Heart left ventricle (tissue), 16 donors: ENCODE results near the gene OLFM1. TPM values are rescaled to one million over a fixed set of nuclear protein-coding genes. Genes with fewer than 3 reads are reported as not detected.

ENCODE experiments used
- ATAC-seq, 4 donors: fragments of 200-7000 bp; cut with Tn5 transposase; one replicate each; pipeline ENCODE4 v1.9.1; 2020 to 2022; ENCODE audit warnings: moderate library complexity in 4 of 4, mild to moderate bottlenecking in 3 of 4, moderate number of reproducible peaks in 1 of 4
- DNase-seq, 5 donors: peaks; one replicate each; pipeline ENCODE4 v3.0.0-alpha.2; 2020
- H3K27ac ChIP-seq, 12 donors: fragments of 200-600 bp; sonication (generic) in 4 of 12; one replicate each; pipeline versions ENCODE4 v1.5.0 to v1.8.0; 2016 to 2022; ENCODE audit warnings: mild to moderate bottlenecking in 2 of 12
- H3K27me3 ChIP-seq, 9 donors: fragments of 200-600 bp; sonication (generic) in 2 of 9; one replicate each; pipeline versions ENCODE4 v1.5.1 to v1.8.0; 2016 to 2022; ENCODE audit warnings: mild to moderate bottlenecking in 3 of 9
- H3K36me3 ChIP-seq, 9 donors: fragments of 200-600 bp; sonication (generic) in 2 of 9; one replicate each; pipeline versions ENCODE4 v1.5.0 to v1.8.0; 2018 to 2022; ENCODE audit warnings: mild to moderate bottlenecking in 2 of 9
- H3K4me1 ChIP-seq, 12 donors: fragments of 200-600 bp; sonication (generic) in 4 of 12; one replicate each; pipeline versions ENCODE4 v1.5.0 to v1.8.0; 2016 to 2022; ENCODE audit warnings: mild to moderate bottlenecking in 3 of 12
- H3K4me3 ChIP-seq, 12 donors: fragments of 200-600 bp; sonication (generic) in 4 of 12; one replicate each; pipeline versions ENCODE4 v1.5.0 to v1.8.0; 2017 to 2022; ENCODE audit warnings: mild to moderate bottlenecking in 9 of 12, moderate library complexity in 4 of 12
- H3K9me3 ChIP-seq, 12 donors: fragments of 200-600 bp; sonication (generic) in 4 of 12; one replicate each; pipeline versions ENCODE4 v1.5.0 to v1.8.0; 2016 to 2022; ENCODE audit warnings: mild to moderate bottlenecking in 1 of 12
- POLR2A ChIP-seq, 2 donors: fragments of 450-650 bp; IDR thresholded peaks; one replicate each; pipeline ENCODE4 v1.6.1; 2017; ENCODE audit warnings: antibody characterized with exemption in 2 of 2, mild to moderate bottlenecking in 2 of 2, moderate library complexity in 2 of 2
- WGBS, 4 donors: extraction: QIAGEN DNeasy Blood & Tissue Kit in 2 of 4; methylation state at CpG; one replicate each; pipeline versions ENCODE4 v1.1.5 to v1.1.7; 2013 to 2018; 5-methylcytosine and 5-hydroxymethylcytosine counted together
- intact Hi-C, 10 donors: fragments of 100-400 bp; cut with DNase I; formaldehyde crosslinking; loops; one replicate each; pipeline versions ENCODE4 v1.11.1 to v1.14.2; 2022
- polyA plus RNA-seq, 2 donors: library from polyadenylated mRNA; stranded (reverse); fragments of 200-250 nt; gene quantifications; one replicate each; pipeline ENCODE4 v1.2.3, GENCODE V29; 2013
- total RNA-seq, 9 donors: library from RNA; depleted of rRNA in 2 of 9; stranded (reverse); fragments of >200 nt in 2 of 9; fragmentation: NEBNext Ultra II Directional in 3 of 9; extraction: Animal tissue kit (Norgen Biotek cat#: 25700) in 3 of 9; gene quantifications; one replicate each; pipeline versions ENCODE4 v1.1.0 to v1.2.4, GENCODE V29; 2016 to 2023
- TF ChIP-seq, protein P1 (sequence below), 12 donors: fragments of 200-600 bp; sonication (generic) in 4 of 12; IDR thresholded peaks; one replicate each; pipeline versions ENCODE4 v1.5.0 to v1.8.0; 2018 to 2022; ENCODE audit warnings: antibody characterized with exemption in 12 of 12, mild to moderate bottlenecking in 5 of 12
- donor health status: ischemic (EF 13 %, LVEDD 7.1; RV severe dilation, severe dysfunction).
- donor health status: healthy with polysubstance abuse.
- donor health status: DM: no; HTN: yes; CAD: no.
- donor health status: DM: no; HTN: no; CAD: no.
- donor health status: ischemic (EF 25% LVEDD 6.9; RV normal size, moderate dysfunction).
- donor health status: ischemic (EF 25% LVEDD 5.7; RV mildly dilated, moderate dysfunction).
- donor health status: healthy.
- donor health status: DM: yes; HTN: yes; CAD: no.
- donor health status: ischemic (EF 35%, LVEDD 5.7; RV mildly dilated, moderate dysfunction).
- donor health status: nonischemic (EF 11% LVEDD 7.7; RV severe dilation, severe dysfunction).
- donor health status: DM: yes; HTN: yes; CAD: no.
- donor health status: PGD.
- donor health status: ischemic (EF 29% LVEDD 5.4; RV normal size, mild dysfunction).
- donor health status: nonischemic (EF 23%, LVEDD 6.1; RV moderate dilation, normal function).

Gene OLFM1
- total and polyA plus RNA-seq, 11 donors, result 3.5 to 11.8 (median 8.1) TPM

DNA sequence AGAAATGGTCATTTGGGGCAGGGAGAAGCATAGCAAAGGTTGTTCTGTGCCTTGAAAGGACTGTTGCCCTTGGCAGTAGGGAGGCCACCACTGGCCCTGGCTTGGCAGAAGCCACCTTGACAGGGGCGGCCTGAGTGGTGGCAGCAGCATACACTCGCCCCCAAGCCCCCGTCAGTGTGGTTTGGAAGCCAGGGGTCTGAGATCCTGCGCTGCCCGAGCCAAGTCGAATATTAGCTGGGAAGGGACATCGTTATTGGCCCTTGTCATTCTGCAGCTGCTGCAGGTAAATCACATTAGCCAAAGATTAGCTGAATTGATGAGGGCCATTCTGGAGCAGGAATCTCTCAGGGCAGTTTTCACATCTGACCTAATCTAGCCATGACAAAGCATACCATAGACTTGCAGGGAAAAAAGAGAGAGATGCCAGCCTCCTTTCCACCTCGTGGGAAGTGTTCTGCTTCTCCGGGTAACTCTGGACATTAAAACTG, 9.0 kb downstream of the OLFM1 start:
- peaks cover 0 to 10% (median 0%) of the 10 kb centered on the region in 9 donors for H3K36me3 ChIP-seq
- no peak overlapping the region for H3K27ac ChIP-seq
- no peak for ATAC-seq
- no peaks in the 10 kb centered on the region for H3K4me1 ChIP-seq
- no peak overlapping the region for H3K4me3 ChIP-seq
- H3K9me3 ChIP-seq, result no peaks in the 10 kb centered on the region
- WGBS, 4 donors, result 88 to 92% (median 89%) methylated on average over 3 to 9 of the region's 9 CpGs
- DNase-seq, result peak in 1 of 5 donors; percentile 41
- TF ChIP-seq, protein P1, sequence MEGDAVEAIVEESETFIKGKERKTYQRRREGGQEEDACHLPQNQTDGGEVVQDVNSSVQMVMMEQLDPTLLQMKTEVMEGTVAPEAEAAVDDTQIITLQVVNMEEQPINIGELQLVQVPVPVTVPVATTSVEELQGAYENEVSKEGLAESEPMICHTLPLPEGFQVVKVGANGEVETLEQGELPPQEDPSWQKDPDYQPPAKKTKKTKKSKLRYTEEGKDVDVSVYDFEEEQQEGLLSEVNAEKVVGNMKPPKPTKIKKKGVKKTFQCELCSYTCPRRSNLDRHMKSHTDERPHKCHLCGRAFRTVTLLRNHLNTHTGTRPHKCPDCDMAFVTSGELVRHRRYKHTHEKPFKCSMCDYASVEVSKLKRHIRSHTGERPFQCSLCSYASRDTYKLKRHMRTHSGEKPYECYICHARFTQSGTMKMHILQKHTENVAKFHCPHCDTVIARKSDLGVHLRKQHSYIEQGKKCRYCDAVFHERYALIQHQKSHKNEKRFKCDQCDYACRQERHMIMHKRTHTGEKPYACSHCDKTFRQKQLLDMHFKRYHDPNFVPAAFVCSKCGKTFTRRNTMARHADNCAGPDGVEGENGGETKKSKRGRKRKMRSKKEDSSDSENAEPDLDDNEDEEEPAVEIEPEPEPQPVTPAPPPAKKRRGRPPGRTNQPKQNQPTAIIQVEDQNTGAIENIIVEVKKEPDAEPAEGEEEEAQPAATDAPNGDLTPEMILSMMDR (IDR thresholded peaks at IDR 0.05), result no peak
- no peak for TF ChIP-seq POLR2A (IDR thresholded peaks at IDR 0.05)
- intact Hi-C loops, result no loop called here
- peaks cover 0 to 10% (median 0%) of the 10 kb centered on the region in 9 donors for H3K27me3 ChIP-seq

DNA sequence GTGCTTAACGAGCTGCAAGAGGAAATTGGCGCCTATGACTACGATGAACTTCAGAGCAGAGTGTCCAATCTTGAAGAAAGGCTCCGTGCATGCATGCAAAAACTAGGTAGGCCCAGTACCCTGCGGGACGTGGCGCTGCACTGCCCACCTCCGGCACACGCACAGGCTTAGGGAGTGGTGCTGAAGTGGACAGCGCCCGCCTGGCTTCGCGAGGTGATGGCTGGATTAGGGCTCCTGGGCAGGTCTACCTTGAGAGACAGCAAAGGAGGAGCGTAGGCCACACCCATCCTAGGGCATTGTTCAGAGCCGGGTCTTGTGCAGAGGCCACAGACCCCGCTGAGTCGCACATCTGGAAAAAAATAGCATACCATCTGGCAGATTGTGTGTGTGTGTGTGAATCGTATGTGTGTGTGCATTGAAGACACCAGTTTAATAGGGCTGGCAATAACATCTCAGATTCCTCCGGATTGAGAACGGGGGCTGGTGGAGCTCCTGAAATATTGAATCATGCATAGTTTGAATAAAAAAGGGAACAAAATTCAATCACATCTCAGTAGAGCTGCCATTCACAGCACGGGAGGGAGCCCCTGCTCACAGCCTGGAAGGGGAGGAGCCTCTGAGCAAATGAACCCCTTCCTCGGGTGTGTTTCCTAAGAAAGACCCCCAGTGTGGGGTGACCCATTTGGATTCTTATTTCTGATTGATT, 11.1 kb downstream of the OLFM1 start:
- ATAC-seq (peak in 3 of 4 donors; percentile 37 to 49 (median 48)), DNase-seq (peak in 2 of 5 donors; percentile 46 to 54)
- WGBS, 4 donors, result 47 to 63% (median 55%) methylated on average over 22 of the region's 22 CpGs
- H3K27me3 ChIP-seq, result peaks cover 0 to 9% (median 0%) of the 10 kb centered on the region in 9 donors
- intact Hi-C loops, result no loop called here
- TF ChIP-seq, protein P1 (IDR thresholded peaks at IDR 0.05), result no peak
- no peak for TF ChIP-seq POLR2A (IDR thresholded peaks at IDR 0.05)
- peaks cover 0 to 10% (median 0%) of the 10 kb centered on the region in 9 donors for H3K36me3 ChIP-seq
- no peak overlapping the region for H3K27ac ChIP-seq
- H3K4me3 ChIP-seq, result no peak overlapping the region
- H3K9me3 ChIP-seq, result no peaks in the 10 kb centered on the region
- peaks cover 0 to 12% (median 7%) of the 10 kb centered on the region in 12 donors for H3K4me1 ChIP-seq

DNA sequence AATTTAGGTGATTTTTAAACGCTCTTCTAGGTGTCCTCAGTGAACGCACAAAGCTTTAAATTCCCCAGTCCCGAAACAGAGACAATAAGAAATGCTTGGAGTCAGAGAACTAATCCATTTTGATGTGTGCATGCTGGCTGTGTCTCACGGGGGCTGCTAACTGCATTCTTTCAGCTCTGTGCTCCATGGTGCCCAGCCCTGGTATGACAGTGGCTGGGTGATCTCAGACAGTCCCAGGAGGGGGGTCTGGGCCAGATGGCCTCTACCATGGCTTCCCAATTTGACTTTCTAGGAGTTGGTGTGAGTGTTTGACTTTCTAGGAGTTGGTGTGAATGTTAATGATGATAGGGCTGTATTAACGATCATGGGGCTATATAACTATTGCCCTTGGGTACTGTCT, 12.1 kb downstream of the OLFM1 start:
- ATAC-seq (no peak), DNase-seq (no peak)
- no peak overlapping the region for H3K4me3 ChIP-seq
- no peak overlapping the region for H3K27ac ChIP-seq
- H3K36me3 ChIP-seq, result peaks cover 0 to 10% (median 0%) of the 10 kb centered on the region in 9 donors
- peaks cover 0 to 19% (median 7%) of the 10 kb centered on the region in 12 donors for H3K4me1 ChIP-seq
- intact Hi-C loops, result no loop called here
- 86 to 93% (median 89%) methylated on average over 5 of the region's 5 CpGs for WGBS, 4 donors
- TF ChIP-seq, protein P1 (IDR thresholded peaks at IDR 0.05), result no peak
- TF ChIP-seq POLR2A (IDR thresholded peaks at IDR 0.05), result no peak
- peaks cover 0 to 1% (median 0%) of the 10 kb centered on the region in 9 donors for H3K27me3 ChIP-seq
- H3K9me3 ChIP-seq, result no peaks in the 10 kb centered on the region

DNA sequence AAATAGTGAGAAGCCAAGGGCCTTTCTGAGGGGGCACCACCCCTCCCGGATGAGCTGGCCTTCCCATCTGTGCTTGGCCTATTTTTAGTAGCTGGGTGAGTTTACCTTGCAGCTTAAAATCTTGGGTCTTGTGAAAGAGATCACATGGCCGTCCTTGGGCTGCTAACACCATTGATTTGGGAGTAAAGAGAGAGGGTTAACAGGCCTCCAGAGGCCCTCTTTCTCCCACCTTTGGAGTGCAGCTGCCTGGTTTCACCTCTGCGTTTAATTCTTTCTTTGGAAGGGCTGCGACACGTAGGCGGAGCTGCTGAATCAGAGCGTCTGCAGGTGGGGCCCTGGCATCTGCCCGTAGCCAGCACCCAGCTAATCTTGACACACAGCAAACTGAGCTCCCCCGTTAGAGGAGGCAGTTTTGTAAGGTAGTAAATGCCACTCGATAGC, 12.8 kb downstream of the OLFM1 start:
- H3K27ac ChIP-seq, result no peak overlapping the region
- no peak for TF ChIP-seq POLR2A (IDR thresholded peaks at IDR 0.05)
- TF ChIP-seq, protein P1 (IDR thresholded peaks at IDR 0.05), result no peak
- intact Hi-C loops, result no loop called here
- H3K9me3 ChIP-seq, result no peaks in the 10 kb centered on the region
- 53 to 69% (median 60%) methylated on average over 10 of the region's 10 CpGs for WGBS, 4 donors
- H3K27me3 ChIP-seq, result peaks cover 0 to 4% (median 0%) of the 10 kb centered on the region in 9 donors
- no peak overlapping the region for H3K4me3 ChIP-seq
- H3K36me3 ChIP-seq, result peaks cover 0 to 10% (median 0%) of the 10 kb centered on the region in 9 donors
- DNase-seq (no peak), ATAC-seq (no peak)
- peaks cover 0 to 20% (median 7%) of the 10 kb centered on the region in 12 donors for H3K4me1 ChIP-seq
